ENCODE measurements around the gene POU2AF3.

The POU2AF3 gene

DNA sequence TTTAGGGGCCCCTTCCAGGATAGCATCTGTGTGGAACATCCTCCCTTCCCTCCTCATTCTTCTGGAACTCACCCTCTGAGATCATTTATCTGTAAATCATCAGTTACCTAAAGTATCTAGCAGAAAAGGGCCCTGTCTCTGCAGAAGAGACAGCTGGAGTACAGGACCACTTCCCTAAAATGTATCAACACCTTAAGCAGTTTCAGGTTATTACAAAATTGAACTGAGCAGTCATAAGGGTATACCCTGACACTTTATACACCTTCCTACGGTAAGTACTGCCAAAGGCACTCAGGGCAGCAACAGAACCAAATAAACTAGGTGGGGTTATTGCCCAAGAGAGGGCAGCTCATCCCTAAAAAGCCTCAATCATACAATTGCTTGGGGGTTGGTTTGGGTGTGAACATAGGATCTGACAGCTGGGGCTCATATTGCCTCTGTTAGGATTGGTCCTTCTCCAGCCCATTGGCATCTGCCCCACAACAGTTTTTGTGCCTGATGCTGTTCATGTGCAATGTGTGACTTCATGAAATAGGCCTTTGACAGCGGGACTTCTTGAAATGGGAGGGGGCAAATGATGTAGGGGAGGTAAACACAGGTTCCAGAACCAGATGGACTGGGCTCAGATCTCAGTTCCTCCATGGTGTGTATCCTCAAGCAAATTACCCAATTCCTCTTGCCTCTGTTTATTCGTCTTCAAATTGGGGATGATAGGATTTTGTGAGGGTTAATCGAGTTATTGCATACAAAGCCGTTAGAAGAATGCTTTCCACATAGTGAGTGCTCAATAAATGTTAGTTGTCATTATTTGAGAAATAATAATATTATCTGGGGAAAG, 2.9 kb downstream of the POU2AF3 start:
- H3K9me3 ChIP-seq (ENCODE audit: insufficient read depth, low read length) = no peaks in the 10 kb centered on the region
- no peak for TF ChIP-seq ZNF274 (IDR thresholded peaks at IDR 0.05; ENCODE audit: low read depth, low read length)
- TF ChIP-seq YY1 (IDR thresholded peaks at IDR 0.05; ENCODE audit: insufficient read depth, insufficient read length) = no peak
- no peak for TF ChIP-seq SUZ12 (IDR thresholded peaks at IDR 0.05; ENCODE audit: extremely low read depth, insufficient read depth, insufficient read length)
- H3K4me1 ChIP-seq (ENCODE audit: insufficient read depth, insufficient read length) = no peaks in the 10 kb centered on the region
- H3K4me3 ChIP-seq (ENCODE audit: insufficient read length, low read depth) = no peak overlapping the region
- H3K36me3 ChIP-seq (ENCODE audit: insufficient read depth, insufficient read length, low read length) = no peaks in the 10 kb centered on the region
- DNase-seq (ENCODE audit: low read depth, low spot score) = no peak
- H3K27me3 ChIP-seq (ENCODE audit: insufficient read depth, insufficient read length) = peaks cover 32% of the 10 kb centered on the region
- H3K9ac ChIP-seq (ENCODE audit: insufficient read length, low read depth) = no peak overlapping the region

DNA sequence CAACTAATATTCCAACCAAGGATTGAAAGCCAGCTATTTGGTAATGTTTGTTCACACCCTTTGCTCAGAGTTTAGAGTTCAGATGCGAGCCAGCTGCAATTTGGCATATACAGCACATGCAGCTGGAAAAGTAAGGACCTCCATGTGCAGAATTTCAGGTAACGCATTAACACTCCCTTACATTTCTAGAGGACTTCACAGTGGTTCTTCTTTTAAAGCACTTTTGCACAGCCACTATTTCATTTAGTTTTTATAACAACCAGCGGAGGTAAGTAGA, 3.4 kb downstream of the POU2AF3 start:
- no peak overlapping the region for H3K9ac ChIP-seq (ENCODE audit: insufficient read length, low read depth)
- H3K4me3 ChIP-seq (ENCODE audit: insufficient read length, low read depth) = no peak overlapping the region
- no peak for DNase-seq (ENCODE audit: low read depth, low spot score)
- no peak for TF ChIP-seq ZNF274 (IDR thresholded peaks at IDR 0.05; ENCODE audit: low read depth, low read length)
- TF ChIP-seq YY1 (IDR thresholded peaks at IDR 0.05; ENCODE audit: insufficient read depth, insufficient read length) = no peak
- TF ChIP-seq SUZ12 (IDR thresholded peaks at IDR 0.05; ENCODE audit: extremely low read depth, insufficient read depth, insufficient read length) = no peak
- no peaks in the 10 kb centered on the region for H3K9me3 ChIP-seq (ENCODE audit: insufficient read depth, low read length)
- no peaks in the 10 kb centered on the region for H3K36me3 ChIP-seq (ENCODE audit: insufficient read depth, insufficient read length, low read length)
- peaks cover 32% of the 10 kb centered on the region for H3K27me3 ChIP-seq (ENCODE audit: insufficient read depth, insufficient read length)
- H3K4me1 ChIP-seq (ENCODE audit: insufficient read depth, insufficient read length) = no peaks in the 10 kb centered on the region

DNA sequence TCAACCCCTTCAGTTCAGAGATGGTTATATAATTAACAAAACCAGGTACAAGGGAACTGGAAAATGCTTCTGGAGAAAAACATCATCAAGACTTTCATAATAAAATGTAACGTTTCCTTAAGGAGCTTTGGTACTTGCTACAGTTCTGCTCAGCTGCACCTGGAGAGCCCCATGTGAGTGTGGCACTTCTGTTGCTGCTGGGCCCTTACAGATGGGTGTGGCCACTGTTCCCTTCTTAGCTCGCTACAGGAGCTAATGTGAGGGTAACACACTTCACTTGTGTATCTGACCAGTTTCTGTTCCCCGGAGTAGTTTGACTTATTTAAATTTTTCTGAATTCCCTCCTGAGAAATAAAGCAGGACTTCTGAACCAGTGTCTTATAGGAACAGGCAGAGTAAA, 4.0 kb downstream of the POU2AF3 start:
- no peak overlapping the region for H3K9ac ChIP-seq (ENCODE audit: insufficient read length, low read depth)
- H3K4me1 ChIP-seq (ENCODE audit: insufficient read depth, insufficient read length) = no peaks in the 10 kb centered on the region
- no peaks in the 10 kb centered on the region for H3K9me3 ChIP-seq (ENCODE audit: insufficient read depth, low read length)
- no peaks in the 10 kb centered on the region for H3K36me3 ChIP-seq (ENCODE audit: insufficient read depth, insufficient read length, low read length)
- TF ChIP-seq SUZ12 (IDR thresholded peaks at IDR 0.05; ENCODE audit: extremely low read depth, insufficient read depth, insufficient read length) = no peak
- TF ChIP-seq ZNF274 (IDR thresholded peaks at IDR 0.05; ENCODE audit: low read depth, low read length) = no peak
- TF ChIP-seq YY1 (IDR thresholded peaks at IDR 0.05; ENCODE audit: insufficient read depth, insufficient read length) = no peak
- H3K4me3 ChIP-seq (ENCODE audit: insufficient read length, low read depth) = no peak overlapping the region
- no peak for DNase-seq (ENCODE audit: low read depth, low spot score)
- H3K27me3 ChIP-seq (ENCODE audit: insufficient read depth, insufficient read length) = peaks cover 32% of the 10 kb centered on the region

DNA sequence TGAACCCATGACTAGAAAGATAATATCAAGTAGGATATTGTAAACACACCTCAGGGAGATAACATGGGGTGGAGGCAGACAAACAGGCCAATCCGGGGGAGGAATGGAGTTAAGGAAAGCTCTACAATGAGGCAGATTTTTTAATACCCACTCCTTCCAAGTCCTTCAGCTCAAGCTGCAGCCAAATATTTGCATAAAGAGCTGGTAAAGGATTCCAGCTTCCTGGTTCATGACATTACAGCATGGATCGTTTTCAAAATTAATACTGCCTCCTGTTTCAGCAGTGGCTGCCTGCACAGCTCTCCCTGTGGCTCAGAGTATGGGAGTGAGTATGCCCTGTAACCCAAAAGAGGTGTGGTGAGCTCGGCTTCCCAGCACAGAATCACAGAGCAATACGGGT, 5.1 kb downstream of the POU2AF3 start:
- no peak overlapping the region for H3K9ac ChIP-seq (ENCODE audit: insufficient read length, low read depth)
- no peaks in the 10 kb centered on the region for H3K36me3 ChIP-seq (ENCODE audit: insufficient read depth, insufficient read length, low read length)
- H3K4me3 ChIP-seq (ENCODE audit: insufficient read length, low read depth) = no peak overlapping the region
- TF ChIP-seq ZNF274 (IDR thresholded peaks at IDR 0.05; ENCODE audit: low read depth, low read length) (no peak), SUZ12 (IDR thresholded peaks at IDR 0.05; ENCODE audit: extremely low read depth, insufficient read depth, insufficient read length) (no peak), YY1 (IDR thresholded peaks at IDR 0.05; ENCODE audit: insufficient read depth, insufficient read length) (no peak)
- H3K9me3 ChIP-seq (ENCODE audit: insufficient read depth, low read length) = no peaks in the 10 kb centered on the region
- H3K4me1 ChIP-seq (ENCODE audit: insufficient read depth, insufficient read length) = no peaks in the 10 kb centered on the region
- peaks cover 22% of the 10 kb centered on the region for H3K27me3 ChIP-seq (ENCODE audit: insufficient read depth, insufficient read length)
- no peak for DNase-seq (ENCODE audit: low read depth, low spot score)

DNA sequence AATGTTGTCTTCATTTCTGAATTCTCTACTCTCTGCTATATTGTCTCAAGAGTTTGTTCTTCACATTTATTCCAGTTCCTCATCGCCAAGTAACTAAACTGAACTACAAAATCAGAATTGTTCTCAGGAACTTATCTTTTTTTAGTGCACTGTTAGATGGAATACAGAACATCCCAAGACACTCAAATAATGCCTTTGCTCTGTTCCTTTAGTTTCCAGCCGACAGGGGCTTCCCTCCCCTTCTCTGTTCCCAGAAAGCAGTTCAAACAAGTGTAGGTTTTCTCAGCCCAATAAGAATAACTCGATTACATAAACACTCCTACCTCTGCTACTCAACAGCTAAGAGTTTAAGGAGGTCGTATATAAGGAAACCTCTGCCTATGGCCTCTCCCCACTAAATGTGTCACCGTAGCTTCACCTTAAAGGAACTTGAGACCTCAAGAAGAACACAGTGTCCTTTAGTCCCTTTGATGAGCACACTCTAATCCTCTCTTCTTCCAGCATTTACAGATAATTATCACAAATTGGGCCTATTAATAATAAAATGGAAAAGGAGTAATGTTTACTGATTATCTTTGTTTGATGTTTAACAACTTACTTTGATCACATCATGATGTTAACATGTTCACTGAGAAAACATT, 6.9 kb downstream of the POU2AF3 start:
- Histone ChIP-seq H3K9me3 (ENCODE audit: insufficient read depth, low read length) (no peaks in the 10 kb centered on the region), H3K27me3 (ENCODE audit: insufficient read depth, insufficient read length) (peaks cover 4% of the 10 kb centered on the region), H3K4me1 (ENCODE audit: insufficient read depth, insufficient read length) (no peaks in the 10 kb centered on the region), H3K9ac (ENCODE audit: insufficient read length, low read depth) (no peak overlapping the region), H3K36me3 (ENCODE audit: insufficient read depth, insufficient read length, low read length) (no peaks in the 10 kb centered on the region), H3K4me3 (ENCODE audit: insufficient read length, low read depth) (no peak overlapping the region)
- no peak for DNase-seq (ENCODE audit: low read depth, low spot score)
- TF ChIP-seq ZNF274 (IDR thresholded peaks at IDR 0.05; ENCODE audit: low read depth, low read length) (no peak), YY1 (IDR thresholded peaks at IDR 0.05; ENCODE audit: insufficient read depth, insufficient read length) (no peak), SUZ12 (IDR thresholded peaks at IDR 0.05; ENCODE audit: extremely low read depth, insufficient read depth, insufficient read length) (no peak)

DNA sequence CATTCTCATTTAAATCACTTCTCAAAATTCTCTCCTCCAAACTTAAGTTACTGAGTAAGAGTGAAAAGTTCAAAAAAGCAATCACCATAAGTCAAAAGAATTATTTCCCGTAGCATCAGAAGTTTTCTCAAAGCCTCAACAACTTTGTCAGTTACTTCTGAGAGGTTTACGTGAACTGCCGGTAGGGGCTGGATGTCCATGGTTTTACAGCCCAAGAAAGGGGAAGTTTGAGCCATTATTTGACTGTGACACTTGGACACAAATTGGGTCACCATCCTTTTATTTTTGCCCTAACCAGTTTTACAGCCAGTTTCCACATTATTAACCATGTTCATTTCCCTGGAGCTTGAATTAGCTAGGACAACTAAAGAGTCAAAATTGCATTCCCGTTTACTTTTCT, 7.5 kb downstream of the POU2AF3 start:
- DNase-seq (ENCODE audit: low read depth, low spot score) = no peak
- no peaks in the 10 kb centered on the region for H3K4me1 ChIP-seq (ENCODE audit: insufficient read depth, insufficient read length)
- H3K4me3 ChIP-seq (ENCODE audit: insufficient read length, low read depth) = no peak overlapping the region
- H3K36me3 ChIP-seq (ENCODE audit: insufficient read depth, insufficient read length, low read length) = no peaks in the 10 kb centered on the region
- TF ChIP-seq YY1 (IDR thresholded peaks at IDR 0.05; ENCODE audit: insufficient read depth, insufficient read length) = no peak
- TF ChIP-seq ZNF274 (IDR thresholded peaks at IDR 0.05; ENCODE audit: low read depth, low read length) = no peak
- no peak for TF ChIP-seq SUZ12 (IDR thresholded peaks at IDR 0.05; ENCODE audit: extremely low read depth, insufficient read depth, insufficient read length)
- H3K9me3 ChIP-seq (ENCODE audit: insufficient read depth, low read length) = no peaks in the 10 kb centered on the region
- H3K27me3 ChIP-seq (ENCODE audit: insufficient read depth, insufficient read length) = no peaks in the 10 kb centered on the region
- H3K9ac ChIP-seq (ENCODE audit: insufficient read length, low read depth) = no peak overlapping the region

DNA sequence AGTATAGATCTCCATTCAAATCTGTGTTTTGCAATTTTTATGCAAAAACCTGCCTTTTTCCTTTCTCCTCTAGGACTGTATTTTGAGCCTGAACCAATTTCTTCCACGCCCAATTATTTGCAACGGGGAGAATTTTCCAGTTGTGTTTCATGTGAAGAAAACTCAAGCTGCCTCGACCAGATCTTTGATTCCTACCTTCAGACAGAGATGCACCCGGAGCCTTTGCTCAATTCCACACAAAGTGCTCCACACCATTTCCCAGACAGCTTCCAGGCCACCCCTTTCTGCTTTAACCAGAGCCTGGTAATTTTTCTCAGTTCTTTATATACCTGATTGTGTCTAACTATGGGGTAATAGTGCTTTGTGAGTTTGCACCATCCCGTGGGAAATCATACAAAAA, 8.0 kb downstream of the POU2AF3 start:
- DNase-seq (ENCODE audit: low read depth, low spot score) = no peak
- no peak overlapping the region for H3K9ac ChIP-seq (ENCODE audit: insufficient read length, low read depth)
- no peaks in the 10 kb centered on the region for H3K4me1 ChIP-seq (ENCODE audit: insufficient read depth, insufficient read length)
- no peaks in the 10 kb centered on the region for H3K9me3 ChIP-seq (ENCODE audit: insufficient read depth, low read length)
- no peak overlapping the region for H3K4me3 ChIP-seq (ENCODE audit: insufficient read length, low read depth)
- H3K27me3 ChIP-seq (ENCODE audit: insufficient read depth, insufficient read length) = no peaks in the 10 kb centered on the region
- no peak for TF ChIP-seq YY1 (IDR thresholded peaks at IDR 0.05; ENCODE audit: insufficient read depth, insufficient read length)
- no peak for TF ChIP-seq SUZ12 (IDR thresholded peaks at IDR 0.05; ENCODE audit: extremely low read depth, insufficient read depth, insufficient read length)
- no peak for TF ChIP-seq ZNF274 (IDR thresholded peaks at IDR 0.05; ENCODE audit: low read depth, low read length)
- no peaks in the 10 kb centered on the region for H3K36me3 ChIP-seq (ENCODE audit: insufficient read depth, insufficient read length, low read length)
